ENCODE data around the gene MRAS.
"Not testable (repeated sequence)": the region's sequence is repeated elsewhere in the genome, so short reads cannot be mapped to it uniquely, and the experiment has no call there.

Gene MRAS

DNA sequence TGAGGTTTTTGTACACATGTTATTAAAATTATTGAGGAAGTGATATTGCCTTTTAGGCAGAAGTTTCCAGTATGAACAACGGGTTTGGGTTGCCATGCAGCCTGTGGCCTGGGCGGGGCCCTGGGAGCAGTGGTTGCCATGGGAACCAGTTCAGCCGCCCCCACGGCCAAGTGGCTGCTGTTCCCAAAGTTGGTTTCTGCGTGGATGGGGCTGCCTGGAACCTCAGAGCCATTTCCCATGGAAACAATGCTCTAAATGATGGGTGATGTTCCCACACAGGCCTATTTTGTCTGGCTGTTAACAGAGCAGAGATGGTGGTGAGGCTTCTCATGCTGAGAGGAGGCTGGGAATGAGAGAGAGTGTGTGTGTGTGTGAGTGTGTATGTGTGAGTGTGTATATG lies 19.5 kb downstream of the MRAS start:
- DNase-seq: no peak

GRCh38 chr3:138369151-138369900 lies 20.9 kb downstream of the MRAS start:
- no peak for DNase-seq

DNA sequence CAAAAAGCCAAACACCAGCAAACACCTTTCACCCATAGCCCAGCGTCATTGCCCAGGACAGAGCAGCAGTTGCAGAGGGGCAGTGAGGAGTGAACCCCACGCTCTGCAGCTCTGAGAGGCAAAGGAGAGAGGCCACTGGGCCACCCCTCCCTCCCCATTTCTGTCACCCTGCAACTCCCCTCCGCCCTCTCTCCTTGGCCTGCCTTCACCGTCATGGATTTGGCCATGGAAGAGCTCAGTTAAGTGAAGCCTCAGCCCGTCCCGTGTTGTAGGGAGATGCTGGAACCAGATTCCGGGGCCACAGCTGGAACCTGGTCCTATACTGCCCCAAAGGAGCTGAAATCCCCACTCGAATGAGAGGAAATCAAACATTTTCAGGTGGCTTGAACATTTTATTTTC lies 21.9 kb downstream of the MRAS start:
- DNase-seq: no peak

GRCh38 chr3:138371070-138371965 lies 22.9 kb downstream of the MRAS start:
- no peak for DNase-seq

GRCh38 chr3:138373087-138373735 lies 24.8 kb downstream of the MRAS start:
- DNase-seq: no peak

DNA sequence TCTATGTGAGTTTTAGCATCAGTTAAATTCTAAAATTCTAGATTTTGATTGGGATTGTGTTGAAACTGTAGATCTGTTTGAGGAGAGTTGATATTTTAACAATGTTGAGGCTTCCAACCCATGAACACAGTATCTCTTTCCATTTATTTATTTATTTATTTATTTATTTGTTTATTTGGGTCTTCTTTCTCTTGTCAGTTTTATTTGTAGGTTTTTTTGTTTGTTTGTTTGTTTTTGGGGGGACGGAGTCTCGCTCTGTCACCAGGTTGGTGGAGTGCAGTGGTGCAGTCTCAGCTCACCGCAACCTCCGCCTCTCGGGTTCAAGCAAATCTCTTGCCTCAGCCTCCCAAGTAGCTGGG lies 25.3 kb downstream of the MRAS start:
- no peak for DNase-seq

DNA sequence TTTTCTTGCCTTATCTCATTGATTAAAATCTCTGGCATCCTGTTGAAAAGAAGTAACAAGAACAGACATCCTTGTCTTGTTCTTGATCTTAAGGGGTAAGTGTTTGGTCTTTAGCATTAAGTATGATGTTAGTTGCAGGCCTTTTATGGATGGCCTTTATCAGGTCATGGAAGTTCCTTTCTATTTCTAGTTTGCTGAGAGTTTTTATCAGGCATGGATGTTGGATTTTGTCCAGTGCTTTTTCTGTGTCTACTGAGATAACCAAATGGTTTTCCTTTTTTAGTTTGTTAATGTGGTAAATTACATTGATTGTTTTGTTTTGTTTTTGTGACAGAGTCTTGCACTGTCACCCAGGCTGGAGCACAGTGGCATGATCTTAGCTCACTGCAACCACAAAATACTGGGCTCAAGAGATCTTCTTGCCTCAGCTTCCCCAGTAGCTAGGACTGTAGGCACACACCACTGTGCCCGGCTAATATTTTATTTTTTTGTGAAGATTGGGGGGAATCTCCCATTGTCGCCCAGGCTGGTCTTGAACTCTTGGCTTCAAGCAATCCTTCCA lies 26.3 kb downstream of the MRAS start:
- no peak for DNase-seq

DNA sequence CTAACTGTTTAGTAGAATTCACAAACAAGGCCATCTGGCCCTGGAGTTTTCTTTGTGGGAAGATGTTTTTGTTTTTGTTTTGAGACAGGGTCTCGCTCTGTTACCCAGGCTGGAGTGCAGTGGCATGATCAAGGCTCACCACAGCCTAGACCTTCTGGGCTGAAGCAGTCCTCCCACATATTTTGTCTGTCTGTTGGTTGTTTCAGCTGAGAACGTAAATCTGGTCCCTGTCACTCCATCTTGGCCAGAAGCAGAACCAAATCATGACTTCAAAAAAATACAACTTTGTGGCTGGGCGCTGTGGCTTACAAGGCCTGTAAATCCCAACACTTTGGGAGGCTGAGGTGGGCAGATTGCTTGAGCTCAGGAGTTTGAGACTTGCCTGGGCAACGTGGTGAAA lies 27.1 kb downstream of the MRAS start:
- no peak for DNase-seq

- no peak for DNase-seq
Observed at GRCh38 chr3:138376663-138377062, 28.3 kb downstream of the MRAS start.

DNA sequence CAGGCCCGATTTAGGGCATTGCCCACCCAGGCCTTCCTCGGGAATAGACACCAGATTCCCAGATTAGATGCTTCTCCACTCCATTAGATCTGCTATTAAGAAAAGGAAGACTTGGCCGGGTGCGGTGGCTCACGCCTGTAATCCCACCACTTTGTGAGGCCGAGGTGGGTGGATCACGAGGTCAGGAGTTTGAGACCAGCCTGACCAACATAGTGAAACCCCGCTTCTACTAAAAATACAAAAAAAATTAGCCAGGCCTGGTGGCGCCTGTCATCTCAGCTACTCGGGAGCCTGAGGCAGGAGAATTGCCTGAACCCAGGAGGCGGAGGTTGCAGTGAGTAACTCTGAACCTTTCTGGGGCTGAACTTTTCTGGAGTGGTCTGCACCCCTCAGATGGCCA lies 28.8 kb downstream of the MRAS start:
- DNase-seq: not testable (repeated sequence)

GRCh38 chr3:138377804-138378203 lies 29.4 kb downstream of the MRAS start:
- no peak for DNase-seq

GRCh38 chr3:138378331-138378730 lies 30.0 kb downstream of the MRAS start:
- no peak for DNase-seq

- no peak for DNase-seq
Observed at GRCh38 chr3:138378990-138379389, 30.6 kb downstream of the MRAS start.

DNA sequence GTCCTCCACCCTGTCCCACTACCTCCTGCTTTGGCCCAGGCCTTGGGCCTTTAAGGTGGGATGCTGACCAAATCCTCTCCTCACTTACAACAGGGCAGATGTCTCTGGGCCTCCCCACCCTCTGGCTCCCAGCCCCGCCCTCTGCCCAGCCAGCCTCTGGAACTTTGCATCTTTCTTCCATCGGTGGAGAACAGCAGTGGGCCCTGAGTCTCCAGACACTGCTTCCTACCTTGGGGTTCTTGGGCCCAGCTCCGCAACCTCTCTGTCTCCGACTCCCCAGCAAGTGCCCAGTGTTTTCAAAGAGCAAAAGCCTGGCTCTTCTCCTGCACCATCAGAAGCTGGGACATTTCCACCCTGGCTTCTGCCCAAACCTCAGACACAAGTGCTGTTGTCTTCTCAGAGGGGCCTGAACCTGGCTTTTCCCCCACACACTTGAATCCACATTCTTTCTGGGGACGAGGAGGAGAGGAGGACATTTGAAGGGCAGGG lies 33.1 kb downstream of the MRAS start:
- DNase-seq: no peak

GRCh38 chr3:138381950-138382715 lies 33.8 kb downstream of the MRAS start:
- no peak for DNase-seq

GRCh38 chr3:138383715-138384465 lies 35.5 kb downstream of the MRAS start:
- no peak for DNase-seq

GRCh38 chr3:138384531-138384930 lies 36.2 kb downstream of the MRAS start:
- DNase-seq: no peak

- DNase-seq: no peak
Observed at GRCh38 chr3:138384976-138385375, 36.6 kb downstream of the MRAS start.

GRCh38 chr3:138389144-138389601 lies 40.8 kb downstream of the MRAS start:
- no peak for DNase-seq

DNA sequence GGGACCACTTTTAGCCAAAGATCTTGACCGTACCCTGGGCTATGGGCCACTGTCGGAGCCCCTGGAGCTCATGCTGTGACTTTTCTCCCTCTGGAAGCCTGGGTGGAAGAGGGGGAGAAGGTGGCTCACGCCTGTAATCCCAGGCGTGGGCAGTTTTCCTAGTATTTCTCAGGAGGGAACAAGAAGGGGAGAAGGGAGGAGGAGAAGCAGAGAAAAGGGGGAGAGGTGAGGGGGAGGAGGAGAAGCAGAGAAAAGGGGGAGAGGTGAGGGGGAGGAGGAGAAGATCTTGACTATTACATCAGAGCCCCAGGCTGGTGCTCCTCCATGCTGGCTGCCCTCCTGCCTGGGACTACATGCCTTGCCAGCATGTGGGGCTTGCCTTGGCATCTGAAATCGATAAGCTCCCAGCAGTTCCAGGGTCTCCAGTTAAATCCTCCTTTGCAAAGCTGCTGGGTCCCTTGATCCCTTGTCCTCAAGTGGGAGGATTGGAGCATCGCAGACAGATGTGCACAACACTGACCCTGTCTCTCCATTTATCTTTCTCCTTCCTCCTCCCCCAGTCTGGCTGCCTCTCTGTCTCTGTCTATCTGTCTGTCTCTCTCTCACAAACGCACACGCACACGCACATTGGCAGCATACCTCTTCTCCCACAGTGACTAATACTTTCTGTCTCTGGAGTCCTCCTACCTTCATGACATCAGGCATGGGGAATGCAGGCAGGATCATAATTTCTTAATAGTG lies 41.6 kb downstream of the MRAS start:
- DNase-seq: no peak

- no peak for DNase-seq
Observed at GRCh38 chr3:138390582-138390932, 42.2 kb downstream of the MRAS start.

Data from NCI-H748 treated with DMSO at 0.1 percent for 48 hours (cell line).